SU-DHL-6 (cell line): Measurements from ENCODE around the gene PRSS35.

ENCODE experiments used
- H2AFZ ChIP-seq: fragments of 200-600 bp; sonication (generic); 2 replicates; pipeline ENCODE4 v1.6.1; 2014; ENCODE audit warnings: low read depth, mild to moderate bottlenecking, moderate library complexity, mixed read lengths, antibody characterized with exemption, low read length; ENCODE audit not compliant: severe bottlenecking
- H3F3A ChIP-seq: fragments of 200-600 bp; shearing (Covaris generic); 2 replicates; pipeline ENCODE4 v1.6.0; 2016; ENCODE audit warnings: antibody characterized with exemption, mild to moderate bottlenecking; ENCODE audit not compliant: insufficient read depth
- H3K27ac ChIP-seq: fragments of 200-600 bp; sonication (generic); 2 replicates; pipeline ENCODE4 v1.5.1; 2016; ENCODE audit warnings: low read depth, mild to moderate bottlenecking, low read length, moderate library complexity, mixed read lengths
- H3K27me3 ChIP-seq: fragments of 200-600 bp; sonication (generic), shearing (Covaris generic); 2 replicates; pipeline ENCODE4 v1.6.0; 2014; ENCODE audit warnings: mild to moderate bottlenecking, low read length
- H3K36me3 ChIP-seq: fragments of 200-600 bp; sonication (generic); 2 replicates; pipeline ENCODE4 v1.6.1; 2014; ENCODE audit warnings: mild to moderate bottlenecking, low read length, mixed read lengths
- H3K4me2 ChIP-seq: fragments of 300-600, 200-600 bp; shearing (Covaris generic), sonication (generic); 2 replicates; pipeline ENCODE4 v1.6.0; 2014; ENCODE audit warnings: low read length, low read depth, mild to moderate bottlenecking; ENCODE audit not compliant: poor library complexity, severe bottlenecking
- H3K4me3 ChIP-seq: fragments of 200-600 bp; sonication (generic); 2 replicates; pipeline ENCODE4 v1.5.1; 2014; ENCODE audit warnings: antibody characterized with exemption, low read length, mild to moderate bottlenecking, mixed read lengths; ENCODE audit not compliant: insufficient read depth, poor library complexity, severe bottlenecking
- H3K79me2 ChIP-seq: fragments of 200-600 bp; sonication (generic); 2 replicates; pipeline ENCODE4 v1.6.1; 2014; ENCODE audit warnings: mild to moderate bottlenecking, low read length, moderate library complexity; ENCODE audit not compliant: insufficient read depth
- H3K9ac ChIP-seq: fragments of 200-600 bp; sonication (generic); 2 replicates; pipeline ENCODE4 v1.7.0; 2014; ENCODE audit warnings: mild to moderate bottlenecking, low read length
- H3K9me2 ChIP-seq: fragments of 200-600 bp; sonication (generic); replicated peaks from 2 replicates; pipeline ENCODE4 v1.6.1; 2014; ENCODE audit warnings: low read length; ENCODE audit not compliant: insufficient read depth
- H3K9me3 ChIP-seq: fragments of 200-600 bp; sonication (generic); 2 replicates; pipeline ENCODE4 v1.6.1; 2014; ENCODE audit warnings: low read length, mixed read lengths; ENCODE audit not compliant: insufficient read depth
- H4K20me1 ChIP-seq: fragments of 200-600 bp; sonication (generic); 2 replicates; pipeline ENCODE4 v1.6.1; 2014; ENCODE audit warnings: low read depth, mild to moderate bottlenecking, antibody characterized with exemption, low read length, moderate library complexity, mixed read lengths
- TF ChIP-seq, protein P1 (sequence below): fragments of 200-600 bp; sonication (generic); IDR thresholded peaks from one replicate; pipeline ENCODE4 v1.5.1; 2017; ENCODE audit warnings: antibody characterized with exemption, mild to moderate bottlenecking, low read length, moderate library complexity; ENCODE audit not compliant: insufficient read depth, poor library complexity, severe bottlenecking

PRSS35 gene

GRCh38 chr6:83574783-83575182 lies 62.4 kb downstream of the PRSS35 start:
- H2AFZ ChIP-seq = no peak overlapping the region
- H3K9me3 ChIP-seq = no peaks in the 10 kb centered on the region
- no peaks in the 10 kb centered on the region for H3K27me3 ChIP-seq
- no peaks in the 10 kb centered on the region for H3K36me3 ChIP-seq
- H3K4me2 ChIP-seq = no peak overlapping the region
- H3K9me2 ChIP-seq = no peaks in the 10 kb centered on the region
- no peaks in the 10 kb centered on the region for H3K79me2 ChIP-seq
- H4K20me1 ChIP-seq = no peaks in the 10 kb centered on the region
- no peaks in the 10 kb centered on the region for H3F3A ChIP-seq
- no peak overlapping the region for H3K9ac ChIP-seq
- TF ChIP-seq, protein P1, sequence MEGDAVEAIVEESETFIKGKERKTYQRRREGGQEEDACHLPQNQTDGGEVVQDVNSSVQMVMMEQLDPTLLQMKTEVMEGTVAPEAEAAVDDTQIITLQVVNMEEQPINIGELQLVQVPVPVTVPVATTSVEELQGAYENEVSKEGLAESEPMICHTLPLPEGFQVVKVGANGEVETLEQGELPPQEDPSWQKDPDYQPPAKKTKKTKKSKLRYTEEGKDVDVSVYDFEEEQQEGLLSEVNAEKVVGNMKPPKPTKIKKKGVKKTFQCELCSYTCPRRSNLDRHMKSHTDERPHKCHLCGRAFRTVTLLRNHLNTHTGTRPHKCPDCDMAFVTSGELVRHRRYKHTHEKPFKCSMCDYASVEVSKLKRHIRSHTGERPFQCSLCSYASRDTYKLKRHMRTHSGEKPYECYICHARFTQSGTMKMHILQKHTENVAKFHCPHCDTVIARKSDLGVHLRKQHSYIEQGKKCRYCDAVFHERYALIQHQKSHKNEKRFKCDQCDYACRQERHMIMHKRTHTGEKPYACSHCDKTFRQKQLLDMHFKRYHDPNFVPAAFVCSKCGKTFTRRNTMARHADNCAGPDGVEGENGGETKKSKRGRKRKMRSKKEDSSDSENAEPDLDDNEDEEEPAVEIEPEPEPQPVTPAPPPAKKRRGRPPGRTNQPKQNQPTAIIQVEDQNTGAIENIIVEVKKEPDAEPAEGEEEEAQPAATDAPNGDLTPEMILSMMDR = no peak
- no peak overlapping the region for H3K4me3 ChIP-seq
- no peak overlapping the region for H3K27ac ChIP-seq
